Neuronal stem cell (in vitro differentiated cells): ENCODE results near the gene JOSD2.

Experiments used
- DNase-seq: peaks from one replicate; pipeline ENCODE4 v3.0.0-alpha.2; 2013; ENCODE audit warnings: low spot score
- H2AFZ ChIP-seq: one replicate; pipeline ENCODE4 v1.6.1; 2013; ENCODE audit warnings: mild to moderate bottlenecking, low read length, inconsistent platforms
- H2AK5ac ChIP-seq: 2 replicates; pipeline ENCODE4 v1.6.1; 2013; ENCODE audit warnings: low read depth, mild to moderate bottlenecking, inconsistent platforms, low read length, moderate library complexity, mixed read lengths
- H2BK120ac ChIP-seq: 2 replicates; pipeline ENCODE4 v1.6.1; 2013; ENCODE audit warnings: low read depth, mild to moderate bottlenecking, inconsistent platforms, low read length, moderate library complexity, mixed read lengths
- H2BK12ac ChIP-seq: one replicate; pipeline ENCODE4 v1.6.1; 2013; ENCODE audit warnings: low read length, inconsistent platforms
- H2BK15ac ChIP-seq: 2 replicates; pipeline ENCODE4 v1.6.1; 2013; ENCODE audit warnings: mild to moderate bottlenecking, low read length, inconsistent platforms, mixed read lengths
- H2BK5ac ChIP-seq: one replicate; pipeline ENCODE4 v1.6.1; 2013; ENCODE audit warnings: inconsistent platforms, mild to moderate bottlenecking, low read length, moderate library complexity
- H3K14ac ChIP-seq: one replicate; pipeline ENCODE4 v1.6.1; 2013; ENCODE audit warnings: low read length, inconsistent platforms
- H3K18ac ChIP-seq: 2 replicates; pipeline ENCODE4 v1.6.1; 2013; ENCODE audit warnings: low read length, inconsistent platforms
- H3K23ac ChIP-seq: 2 replicates; pipeline ENCODE4 v1.6.1; 2013; ENCODE audit warnings: low read depth, mild to moderate bottlenecking, mixed read lengths, low read length, inconsistent platforms; ENCODE audit not compliant: poor library complexity
- H3K27ac ChIP-seq: replicated peaks from 3 replicates; pipeline ENCODE4 v1.5.1; 2013; ENCODE audit warnings: low read length, inconsistent platforms
- H3K27me3 ChIP-seq, 3 experiments: 2 replicates each; pipeline ENCODE4 v1.6.1; 2013; ENCODE audit warnings: low read length in 3 of 3, mild to moderate bottlenecking in 2 of 3, inconsistent platforms in 1 of 3, low read depth in 1 of 3, mixed read lengths in 1 of 3, moderate library complexity in 1 of 3; ENCODE audit not compliant: control insufficient read depth in 3 of 3, insufficient read depth in 3 of 3
- H3K36me3 ChIP-seq, 2 donors: replicated peaks in 1 of 2; 2 replicates each; pipeline ENCODE4 v1.6.1; 2013; ENCODE audit warnings: low read length in 2 of 2; ENCODE audit not compliant: control insufficient read depth in 2 of 2, insufficient read depth in 2 of 2
- H3K4ac ChIP-seq: 2 replicates; pipeline ENCODE4 v1.6.1; 2013; ENCODE audit warnings: inconsistent platforms, mild to moderate bottlenecking, low read length, moderate library complexity
- H3K4me1 ChIP-seq, 2 donors: 1 replicate in 1 of 2; 2 replicates in 1 of 2; pipeline ENCODE4 v1.6.1; 2013; ENCODE audit warnings: low read length in 2 of 2, low read depth in 1 of 2; ENCODE audit not compliant: control insufficient read depth in 2 of 2, insufficient read depth in 1 of 2
- H3K4me2 ChIP-seq: one replicate; pipeline ENCODE4 v1.6.1; 2013; ENCODE audit warnings: mild to moderate bottlenecking, low read length, inconsistent platforms; ENCODE audit not compliant: insufficient read depth, poor library complexity, severe bottlenecking
- H3K4me3 ChIP-seq, 2 donors: 2 replicates each; pipeline ENCODE4 v1.5.1; 2013; ENCODE audit warnings: low read length in 2 of 2, mild to moderate bottlenecking in 2 of 2, inconsistent platforms in 1 of 2, moderate library complexity in 1 of 2
- H3K79me1 ChIP-seq: one replicate; pipeline ENCODE4 v1.6.1; 2013; ENCODE audit warnings: low read depth, mild to moderate bottlenecking, inconsistent platforms, low read length, moderate library complexity
- H3K9ac ChIP-seq: one replicate; pipeline ENCODE4 v1.6.1; 2013; ENCODE audit warnings: mild to moderate bottlenecking, low read depth, low read length, inconsistent platforms; ENCODE audit not compliant: poor library complexity
- H3K9me3 ChIP-seq, 2 donors: replicated peaks in 1 of 2; 2 replicates each; pipeline versions ENCODE3 to v1.6.1; 2013; ENCODE audit warnings: low read length in 2 of 2, mild to moderate bottlenecking in 2 of 2, inconsistent platforms in 1 of 2, low read depth in 1 of 2, mixed read lengths in 1 of 2, moderate library complexity in 1 of 2; ENCODE audit not compliant: control insufficient read depth in 2 of 2, insufficient read depth in 1 of 2
- H4K8ac ChIP-seq: one replicate; pipeline ENCODE4 v1.6.1; 2013; ENCODE audit warnings: low read depth, mild to moderate bottlenecking, inconsistent platforms, low read length, moderate library complexity
- H4K91ac ChIP-seq: one replicate; pipeline ENCODE4 v1.6.1; 2013; ENCODE audit warnings: low read length, low read depth, mild to moderate bottlenecking, inconsistent platforms; ENCODE audit not compliant: poor library complexity
- WGBS, 2 donors: extraction: QIAGEN DNeasy Blood & Tissue Kit; methylation state at CpG; one replicate each; pipeline ENCODE4 v1.1.7; 2013; ENCODE audit warnings: missing lambda C conversion rate in 2 of 2, mixed read lengths in 1 of 2; ENCODE audit not compliant: insufficient read length in 2 of 2, insufficient replicate concordance in 1 of 2; ENCODE audit errors: extremely low coverage in 2 of 2; 5-methylcytosine and 5-hydroxymethylcytosine counted together

The JOSD2 gene

DNA sequence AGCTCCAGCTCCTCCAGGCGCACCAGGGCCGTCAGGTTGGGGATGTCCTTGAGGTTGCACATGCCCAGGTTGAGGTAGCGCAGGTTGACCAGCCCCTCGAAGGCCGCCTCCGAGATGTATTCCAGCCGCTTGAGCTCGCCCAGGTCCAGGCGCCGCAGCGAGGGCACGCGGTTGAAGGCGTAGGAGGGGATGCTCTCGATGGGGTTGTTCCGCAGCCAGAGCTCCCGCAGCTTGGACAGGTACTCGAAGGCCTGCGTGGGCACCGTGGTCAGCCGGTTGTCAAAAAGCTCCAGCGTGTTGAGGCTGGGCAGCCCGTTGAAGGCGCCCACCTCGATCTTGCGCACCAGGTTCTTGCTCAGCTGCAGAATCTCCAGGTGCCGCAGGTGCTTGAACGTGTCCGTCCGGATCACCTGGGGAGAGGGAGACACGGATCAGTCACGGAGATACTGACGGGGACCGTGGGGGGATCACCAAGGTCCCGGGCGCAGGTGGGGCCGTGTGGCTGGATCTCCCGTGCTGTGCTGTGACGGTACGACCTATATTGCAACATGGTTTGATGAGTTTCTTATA is 8.1 kb upstream of the JOSD2 start:
- H3K27me3 ChIP-seq, result no peaks in the 10 kb centered on the region
- no peak overlapping the region for H2BK12ac ChIP-seq
- no peak overlapping the region for H3K4ac ChIP-seq
- no peak overlapping the region for H2BK15ac ChIP-seq
- no peak overlapping the region for H3K27ac ChIP-seq
- no peak overlapping the region for H3K9ac ChIP-seq
- no peak overlapping the region for H4K91ac ChIP-seq
- no peak overlapping the region for H3K4me2 ChIP-seq
- H3K23ac ChIP-seq, result peak overlapping the region; percentile 44
- H3K79me1 ChIP-seq, result peaks cover 20% of the 10 kb centered on the region
- H2BK5ac ChIP-seq, result peak overlapping the region; percentile 75
- peaks cover 6 to 8% of the 10 kb centered on the region in 2 donors for H3K4me1 ChIP-seq
- H2BK120ac ChIP-seq, result no peak overlapping the region
- no CpG with 5 or more reads among the region's 40 CpGs for WGBS, 2 donors
- peak overlapping the region; percentile 38 for H3K18ac ChIP-seq
- H2AFZ ChIP-seq, result no peak overlapping the region
- peaks cover 29 to 42% of the 10 kb centered on the region in 2 donors for H3K36me3 ChIP-seq
- peaks cover 0 to 9% of the 10 kb centered on the region in 2 donors for H3K9me3 ChIP-seq
- peak overlapping the region in 1 of 2 donors; percentile 10 for H3K4me3 ChIP-seq
- DNase-seq, result no peak
- no peak overlapping the region for H2AK5ac ChIP-seq
- H3K14ac ChIP-seq, result no peak overlapping the region
- no peak overlapping the region for H4K8ac ChIP-seq

DNA sequence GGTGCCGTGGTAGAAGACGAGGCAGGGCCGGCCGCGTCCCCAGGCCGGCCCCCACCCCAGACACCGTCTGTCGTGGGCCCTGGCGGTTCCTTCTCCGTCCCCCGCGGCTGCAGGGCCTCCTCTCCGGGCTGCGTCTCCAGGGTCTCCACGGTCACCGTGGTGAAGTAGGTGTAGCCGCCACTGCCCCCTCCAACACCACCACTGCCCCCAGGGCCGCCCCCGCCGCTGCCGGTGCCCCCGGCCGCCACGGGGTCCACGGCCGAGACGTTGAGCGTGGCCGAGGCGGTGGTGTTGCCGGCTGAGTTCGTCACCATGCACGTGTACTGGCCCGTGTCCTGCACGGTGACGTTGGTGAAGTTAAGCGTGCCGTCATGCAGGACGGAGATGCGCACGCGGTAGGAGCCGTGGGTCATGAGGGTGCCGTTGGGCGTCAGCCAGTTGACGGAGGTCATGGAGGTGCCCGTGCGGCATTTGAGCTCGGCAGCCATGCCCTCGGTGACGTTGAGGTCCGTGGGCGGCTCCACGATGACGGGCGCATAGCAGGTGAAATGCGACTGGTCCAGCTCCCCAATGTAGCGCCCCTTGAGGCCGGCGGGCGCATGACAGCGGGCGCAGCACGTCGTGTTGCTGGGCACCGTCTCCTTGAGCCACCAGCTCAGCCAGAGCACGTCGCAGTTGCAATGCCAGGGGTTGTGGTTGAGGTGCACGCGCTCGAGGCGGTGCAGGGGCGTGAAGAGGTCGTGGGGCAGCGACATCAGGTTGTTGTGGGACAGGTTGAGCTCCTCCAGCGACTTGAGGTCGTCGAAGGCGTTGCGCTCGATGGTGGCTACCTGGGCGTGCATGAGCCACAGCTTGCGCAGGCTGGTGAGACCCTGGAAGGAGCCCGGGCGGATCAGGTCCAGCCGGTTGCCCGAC is 7.4 kb upstream of the JOSD2 start:
- H3K4ac ChIP-seq, result no peak overlapping the region
- H3K23ac ChIP-seq, result peak overlapping the region; percentile 44
- H3K4me3 ChIP-seq, result peak overlapping the region in 1 of 2 donors; percentile 53

DNA sequence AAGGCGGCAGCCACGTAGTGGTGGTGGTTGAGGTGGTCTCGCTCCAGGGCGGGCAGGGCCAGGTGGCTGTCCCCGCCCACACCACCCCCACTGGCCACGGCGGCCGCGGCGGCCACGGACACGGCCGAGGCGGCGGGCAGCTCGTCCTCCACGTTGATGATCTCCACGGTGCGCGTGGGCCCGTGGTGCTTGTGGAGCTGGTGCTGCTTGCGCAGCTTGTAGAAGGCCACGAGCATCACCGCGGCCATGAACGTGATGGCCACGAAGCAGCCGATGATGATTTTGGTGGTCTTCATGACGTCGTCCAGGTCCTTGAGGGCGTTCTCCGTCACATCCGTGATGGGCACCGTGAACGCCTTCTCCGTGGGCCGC is 6.7 kb upstream of the JOSD2 start:
- Histone ChIP-seq H2BK120ac (no peak overlapping the region), H4K8ac (peak overlapping the region; percentile 92), H3K14ac (peak overlapping the region; percentile 56), H3K27me3 (no peaks in the 10 kb centered on the region), H2BK5ac (peak overlapping the region; percentile 75), H3K4ac (no peak overlapping the region), H3K27ac (no peak overlapping the region), H3K4me1 (peaks cover 17 to 19% of the 10 kb centered on the region in 2 donors), H3K23ac (no peak overlapping the region), H3K18ac (no peak overlapping the region), H3K36me3 (peaks cover 27 to 40% of the 10 kb centered on the region in 2 donors), H3K9me3 (peaks cover 0 to 9% of the 10 kb centered on the region in 2 donors), H3K79me1 (peaks cover 17% of the 10 kb centered on the region), H3K9ac (peak overlapping the region; percentile 50), H2AK5ac (no peak overlapping the region), H2BK12ac (peak overlapping the region; percentile 22), H4K91ac (no peak overlapping the region), H3K4me2 (no peak overlapping the region), H3K4me3 (no peak overlapping the region), H2AFZ (no peak overlapping the region), H2BK15ac (no peak overlapping the region)
- no CpG with 5 or more reads among the region's 37 CpGs for WGBS, 2 donors
- no peak for DNase-seq

More for the DNA sequence above, 7.4 kb upstream of the JOSD2 start:
- H3K4me1 ChIP-seq, result peaks cover 13 to 15% of the 10 kb centered on the region in 2 donors
- H3K18ac ChIP-seq, result peak overlapping the region; percentile 52
- no peak overlapping the region for H2BK120ac ChIP-seq
- DNase-seq, result no peak
- no peak overlapping the region for H2AFZ ChIP-seq
- peak overlapping the region; percentile 75 for H2BK5ac ChIP-seq
- H2AK5ac ChIP-seq, result no peak overlapping the region
- peaks cover 20% of the 10 kb centered on the region for H3K79me1 ChIP-seq
- H2BK15ac ChIP-seq, result no peak overlapping the region
- peak overlapping the region; percentile 22 for H4K91ac ChIP-seq
- H3K27ac ChIP-seq, result no peak overlapping the region
- no peak overlapping the region for H2BK12ac ChIP-seq
- H4K8ac ChIP-seq, result peak overlapping the region; percentile 89
- H3K9ac ChIP-seq, result no peak overlapping the region
- H3K36me3 ChIP-seq, result peaks cover 29 to 42% of the 10 kb centered on the region in 2 donors
- peaks cover 0 to 9% of the 10 kb centered on the region in 2 donors for H3K9me3 ChIP-seq
- peak overlapping the region; percentile 8 for H3K14ac ChIP-seq
- no peaks in the 10 kb centered on the region for H3K27me3 ChIP-seq
- no CpG with 5 or more reads among the region's 87 CpGs for WGBS, 2 donors
- no peak overlapping the region for H3K4me2 ChIP-seq
